ENCODE measurements around the gene TBCD.

Gene TBCD

GRCh38 chr17:82959990-82960418 is 208.1 kb downstream of the TBCD start:
- peak; percentile 18 for DNase-seq

DNA sequence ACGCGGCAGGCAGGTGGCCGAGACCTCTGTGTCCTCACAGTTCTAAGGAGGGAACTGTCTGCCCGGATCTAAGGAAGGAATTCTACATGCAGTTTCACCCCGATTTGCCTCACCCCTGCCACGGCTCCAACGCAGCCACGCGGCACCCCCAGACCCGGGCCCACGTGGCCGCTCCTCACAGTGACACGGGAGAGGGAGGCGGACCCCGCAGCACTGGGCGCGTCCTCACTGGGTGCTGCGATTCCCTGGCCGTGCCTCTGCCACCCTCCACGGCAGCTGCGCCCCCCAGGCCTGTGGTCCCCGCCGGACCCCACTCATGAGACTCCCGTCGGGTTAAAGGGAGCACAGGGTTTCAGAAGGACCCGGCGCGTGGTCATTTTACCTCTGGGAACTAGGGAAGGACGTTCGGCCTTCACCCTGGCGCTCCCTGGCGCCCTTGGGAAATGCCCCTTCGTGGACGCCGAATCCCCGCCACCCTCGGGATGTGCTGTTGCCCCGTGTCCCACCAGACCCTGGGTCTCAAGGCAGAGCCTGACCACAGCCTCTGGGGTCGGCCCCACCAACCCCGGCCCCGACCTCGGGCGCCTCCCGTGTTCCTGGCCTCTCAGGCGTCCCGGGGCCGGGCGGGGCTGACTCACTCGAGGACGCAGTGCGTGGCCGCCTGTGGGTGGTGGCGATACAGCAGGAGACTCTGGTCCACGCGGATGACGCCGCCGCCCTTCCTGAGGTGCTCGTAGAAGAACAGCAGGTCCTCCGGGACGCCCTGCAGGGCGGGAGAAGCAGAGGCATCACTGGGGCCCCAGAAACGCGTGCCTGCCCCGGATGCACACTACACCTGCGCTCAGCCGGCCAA is 208.8 kb downstream of the TBCD start:
- peak; percentile 33 for DNase-seq

DNA sequence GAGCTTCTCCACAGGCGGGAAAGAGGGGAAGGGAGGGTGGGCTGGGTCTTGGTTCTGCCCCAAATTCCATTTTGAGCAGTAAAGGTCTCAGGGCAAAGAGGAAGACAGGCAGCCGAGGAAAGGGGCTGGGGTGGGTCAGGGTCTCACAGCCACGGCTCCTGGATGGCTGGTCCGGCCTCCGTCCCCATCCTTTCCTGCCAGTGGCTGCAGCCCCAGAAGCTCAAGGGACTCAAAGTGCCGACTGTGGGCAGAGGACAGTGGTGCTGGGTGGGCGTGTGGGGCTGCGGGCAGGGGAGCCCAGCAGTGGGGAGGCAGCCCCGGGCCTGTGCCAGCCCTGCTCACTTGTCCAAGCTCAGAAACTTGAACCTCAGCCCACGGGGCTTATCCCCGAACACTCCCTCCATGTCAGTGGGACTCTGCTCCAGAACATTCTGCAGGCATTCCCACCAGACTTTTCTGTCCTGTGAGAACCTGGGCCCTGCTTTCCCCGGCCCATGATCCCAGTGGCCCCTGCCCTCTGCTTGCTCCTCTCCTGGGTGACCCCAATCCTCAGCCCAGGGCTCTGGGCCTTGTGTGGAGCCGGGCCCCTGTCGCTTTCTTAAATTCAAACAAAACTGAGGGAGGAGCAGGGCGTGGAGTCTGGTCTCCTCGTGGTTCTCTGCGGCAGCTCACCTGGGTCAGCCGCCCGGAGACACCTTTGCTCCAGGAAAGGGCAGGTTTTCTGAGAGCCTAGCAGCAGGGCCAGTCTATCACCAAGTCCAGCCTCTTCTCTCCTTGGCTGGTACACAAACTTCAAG is 209.7 kb downstream of the TBCD start:
- peak; percentile 43 for DNase-seq

DNA sequence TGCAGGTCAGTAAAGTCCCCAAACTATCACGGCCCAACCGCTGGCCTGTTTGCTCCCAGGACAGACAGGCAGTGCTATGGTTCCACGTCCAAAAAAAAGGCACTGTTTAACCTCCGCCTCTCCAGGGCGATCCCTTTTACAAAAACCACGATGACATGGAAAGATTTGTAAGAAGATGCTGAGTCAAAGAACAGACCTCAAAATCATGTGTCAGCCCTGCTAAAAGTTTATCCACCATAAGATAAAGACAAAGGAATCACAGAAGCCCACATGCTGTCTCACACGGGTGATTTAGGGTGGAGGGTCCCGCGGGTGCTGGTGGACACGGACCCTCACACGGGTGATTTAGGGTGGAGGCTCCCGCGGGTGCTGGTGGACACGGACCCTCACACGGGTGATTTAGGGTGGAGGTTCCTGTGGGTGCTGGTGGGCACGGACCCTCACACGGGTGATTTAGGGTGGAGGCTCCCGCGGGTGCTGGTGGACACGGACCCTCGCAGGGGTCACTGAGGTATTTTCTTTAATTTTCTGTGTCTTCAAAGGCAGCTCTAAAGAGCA is 210.4 kb downstream of the TBCD start:
- DNase-seq = peak; percentile 26

DNA sequence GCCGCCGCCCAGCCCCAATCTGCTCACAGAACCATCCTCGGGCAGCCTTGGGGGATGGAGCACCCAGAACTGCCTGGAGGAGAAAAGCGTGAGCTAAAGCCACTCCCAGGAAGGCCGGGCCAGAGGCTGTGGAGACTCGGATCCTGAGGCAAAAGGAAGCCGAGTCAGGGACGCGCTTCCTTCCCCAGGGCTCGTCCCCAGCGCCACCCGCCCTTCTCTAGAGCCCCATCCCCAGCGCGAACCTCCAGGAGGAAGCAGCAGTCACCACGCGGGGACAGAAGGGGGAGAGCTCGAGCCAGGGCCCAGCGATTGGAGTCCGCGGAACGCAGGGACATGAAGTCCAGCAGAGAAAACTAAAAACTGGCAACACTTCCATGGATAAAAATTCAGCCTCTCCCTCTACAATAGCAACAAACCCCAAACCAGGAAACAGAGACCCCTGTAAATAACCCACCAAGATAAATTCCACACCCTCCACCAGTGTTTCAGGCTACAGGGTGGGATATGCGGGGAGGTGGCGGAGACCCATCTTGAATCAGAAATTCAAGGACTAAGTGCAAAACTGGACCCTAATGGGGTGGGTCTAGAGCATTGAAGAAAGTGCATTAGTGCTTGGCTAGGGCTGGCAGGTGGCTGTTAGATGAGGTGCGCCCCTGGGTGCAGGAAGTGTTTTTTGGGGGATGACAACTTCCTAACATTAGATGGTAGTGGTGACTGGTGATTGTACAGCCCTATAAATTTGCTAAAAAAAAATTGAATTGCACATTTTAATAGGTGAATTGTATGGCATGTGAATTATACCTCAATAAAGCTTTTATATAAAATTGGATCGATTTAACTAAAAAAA is 211.5 kb downstream of the TBCD start:
- DNase-seq = peak; percentile 61

- peak; percentile 25 for DNase-seq
These were observed 212.6 kb downstream of the TBCD start for GRCh38 chr17:82964451-82964850.

GRCh38 chr17:82964851-82965341 is 213.0 kb downstream of the TBCD start:
- peak; percentile 42 for DNase-seq

GRCh38 chr17:82965371-82965770 is 213.5 kb downstream of the TBCD start:
- DNase-seq = peak; percentile 37

DNA sequence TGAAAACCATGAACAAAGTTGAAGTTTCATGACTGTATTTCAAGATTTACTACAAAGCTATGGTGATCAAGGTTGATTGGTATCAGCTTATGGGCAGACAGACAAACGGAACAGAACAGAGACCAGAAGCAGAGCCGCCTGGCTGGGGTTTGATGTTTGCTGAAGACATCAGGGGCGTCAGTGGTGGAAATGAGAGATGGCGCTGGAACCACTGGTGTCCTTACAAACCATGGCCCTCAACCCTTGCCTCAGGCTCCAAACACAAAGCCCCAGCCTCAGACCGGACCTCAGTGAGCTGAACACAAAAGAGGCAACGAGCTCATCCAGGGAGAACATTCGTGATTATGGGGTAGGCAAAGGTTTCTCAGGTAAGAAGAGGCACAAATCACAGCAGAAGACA is 214.6 kb downstream of the TBCD start:
- DNase-seq = peak; percentile 28

- no peak for DNase-seq
These were observed 215.6 kb downstream of the TBCD start for GRCh38 chr17:82967268-82968032.

DNA sequence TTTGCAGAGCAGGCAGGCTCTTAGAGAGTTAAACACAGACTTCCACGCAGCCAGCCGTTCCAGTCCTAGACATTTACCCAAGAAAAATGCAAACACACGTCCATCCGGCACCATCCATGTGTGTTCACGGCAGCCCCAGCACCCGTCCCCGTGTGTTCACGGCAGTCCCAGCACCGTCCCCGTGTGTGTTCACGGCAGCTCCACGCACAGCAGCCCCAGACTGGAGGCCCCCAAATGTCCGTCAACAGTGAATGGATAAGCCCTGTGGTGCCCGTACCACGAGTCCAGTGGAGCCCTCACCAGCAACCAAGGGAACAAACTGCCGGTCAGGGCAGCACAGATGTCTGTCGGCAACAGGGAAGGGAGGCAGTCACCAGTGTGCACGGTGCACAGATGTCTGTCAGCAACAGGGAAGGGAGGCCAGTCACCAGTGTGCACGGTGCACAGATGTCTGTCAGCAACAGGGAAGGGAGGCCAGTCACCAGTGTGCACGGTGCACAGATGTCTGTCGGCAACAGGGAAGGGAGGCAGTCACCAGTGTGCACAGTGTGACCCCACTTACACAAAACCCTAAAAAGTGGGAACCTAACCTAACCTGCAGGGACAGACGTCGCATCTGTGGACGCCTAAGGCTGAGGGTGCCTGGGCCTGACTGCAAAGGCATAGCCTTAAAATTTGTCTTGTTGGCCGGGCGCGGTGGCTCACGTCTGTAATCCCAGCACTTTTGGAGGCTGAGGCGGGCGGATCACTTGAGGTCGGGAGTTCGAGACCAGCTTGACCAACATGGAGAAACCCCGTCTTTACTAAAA is 216.4 kb downstream of the TBCD start:
- DNase-seq = peak; percentile 41

- peak; percentile 44 for DNase-seq
These were observed 218.2 kb downstream of the TBCD start for GRCh38 chr17:82970067-82970466.

DNA sequence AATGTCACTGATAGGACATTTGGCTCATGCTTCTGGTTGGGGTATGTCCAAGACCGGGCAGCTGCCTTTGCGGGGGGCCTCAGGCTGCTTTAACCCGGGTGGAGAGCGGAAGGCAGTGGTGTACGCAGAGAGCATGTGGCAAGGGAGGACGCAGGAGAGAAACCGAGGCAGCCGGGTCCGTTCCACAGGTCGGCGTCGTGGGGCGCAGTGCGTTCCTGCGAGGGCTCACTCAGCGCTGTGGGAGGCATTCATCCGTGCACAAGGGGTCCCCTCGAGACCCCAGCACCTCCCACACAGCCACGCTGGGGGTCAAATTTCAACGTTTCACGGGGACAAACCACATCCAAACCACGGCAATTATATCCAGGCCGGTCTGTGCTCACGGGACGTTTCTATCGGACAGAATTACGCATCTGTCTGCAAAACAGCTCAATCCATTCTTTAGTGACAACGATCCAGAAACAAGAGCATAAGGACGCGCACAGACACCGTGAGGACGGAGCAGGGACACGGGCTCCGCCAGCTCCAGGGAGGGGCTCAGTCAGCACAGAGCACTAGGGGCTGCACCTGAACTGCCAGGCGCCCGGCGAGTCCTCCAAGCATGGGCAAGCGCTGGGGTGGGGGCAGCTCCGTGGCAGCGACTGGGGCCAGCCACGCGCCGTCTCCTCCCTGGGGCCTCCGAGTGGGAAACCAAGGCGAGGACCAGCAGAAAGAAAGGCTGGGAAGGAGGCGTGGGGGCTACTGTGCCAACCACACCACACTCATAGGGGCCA is 219.1 kb downstream of the TBCD start:
- peak; percentile 36 for DNase-seq

GRCh38 chr17:82972836-82973372 is 221.0 kb downstream of the TBCD start:
- DNase-seq = peak; percentile 39

GRCh38 chr17:82973456-82974135 is 221.7 kb downstream of the TBCD start:
- DNase-seq = no peak

DNA sequence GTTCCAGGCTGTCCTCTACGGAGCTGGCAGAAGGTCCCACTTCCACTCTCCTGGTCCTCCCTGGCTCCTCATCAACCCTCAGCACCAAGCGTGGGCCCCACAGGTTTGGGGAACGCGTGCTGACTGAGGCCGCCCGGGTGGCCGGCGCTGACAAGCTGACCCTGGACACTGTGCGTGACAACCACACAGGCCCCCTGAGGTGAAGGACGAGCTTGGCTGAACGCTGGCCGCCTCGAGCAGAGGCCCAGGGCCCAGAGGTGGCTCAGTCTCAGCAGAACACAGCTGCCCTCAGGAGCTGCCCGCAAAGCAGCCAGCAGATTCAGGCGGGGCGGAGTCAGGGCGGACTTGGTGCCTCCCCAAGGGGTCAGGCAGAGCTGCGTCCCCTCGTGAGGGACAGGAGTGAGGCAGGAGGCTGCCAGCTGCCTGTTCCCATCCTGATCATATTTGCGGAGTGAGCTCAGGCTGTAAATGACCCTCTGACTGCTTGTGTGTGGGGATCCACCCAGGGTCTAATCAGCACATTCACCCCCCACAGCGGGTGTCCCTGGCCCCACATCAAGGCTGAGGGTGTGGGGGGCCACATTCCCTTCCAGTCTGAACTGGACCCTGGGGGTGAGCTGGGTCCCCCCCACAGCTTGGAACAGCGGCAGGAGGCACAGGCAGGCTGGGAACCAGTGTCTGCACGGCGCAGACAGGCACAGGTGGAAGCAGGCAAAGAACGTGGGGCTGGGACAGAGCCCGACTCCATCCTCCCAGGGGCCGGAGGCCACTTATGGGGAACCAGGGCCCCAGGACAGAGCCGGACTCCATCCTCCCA is 222.5 kb downstream of the TBCD start:
- DNase-seq = peak; percentile 50

DNA sequence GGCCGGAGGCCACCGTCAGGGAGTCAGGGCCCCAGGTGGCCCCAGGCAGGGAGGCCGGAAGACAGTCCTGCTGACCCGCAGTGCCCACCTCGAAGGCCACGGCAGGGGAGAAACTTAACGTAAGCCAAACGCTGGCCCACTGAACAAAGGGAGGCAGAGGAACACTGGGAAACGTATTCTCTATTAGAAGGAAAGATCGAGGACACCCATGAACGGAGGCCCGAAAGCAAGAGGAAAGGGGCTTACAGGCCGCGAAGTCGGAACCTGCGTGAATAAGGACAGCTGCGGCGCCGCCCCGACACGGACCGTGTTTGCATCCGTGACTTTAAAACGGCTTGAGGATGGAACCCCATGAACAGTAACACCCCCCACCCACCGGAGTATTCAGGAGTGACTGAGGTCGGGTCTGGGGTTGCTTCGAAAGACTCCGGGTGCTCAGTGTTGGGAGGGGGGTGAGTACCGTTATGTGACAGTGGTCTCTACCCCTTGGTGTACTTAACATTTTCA is 225.2 kb downstream of the TBCD start:
- DNase-seq = no peak

GRCh38 chr17:82977606-82978005 is 225.7 kb downstream of the TBCD start:
- no peak for DNase-seq
